ENCODE measurements around the gene ZNF862. TPM values are rescaled to one million over a fixed set of nuclear protein-coding genes. Genes with fewer than 3 reads are reported as not detected.

ZNF862 gene
- total and polyA plus RNA-seq, 9 donors = 11.4 to 29.8 (median 22.7) TPM

- intact Hi-C loops (cut with DNase I) = no loop called here
- no peaks in the 10 kb centered on the region for H3K27me3 ChIP-seq
- peak in 1 of 5 donors; percentile 6 for DNase-seq
- 83 to 90% (median 85%) methylated on average over 9 of the region's 9 CpGs for WGBS, 3 donors
- no peaks in the 10 kb centered on the region for H3K36me3 ChIP-seq
- no peaks in the 10 kb centered on the region for H3K4me1 ChIP-seq (ENCODE audit: insufficient read depth)
- no peak overlapping the region for H3K4me3 ChIP-seq
- no peak overlapping the region for H3K27ac ChIP-seq
- TF ChIP-seq EP300 (IDR thresholded peaks at IDR 0.05) (no peak), CTCF (IDR thresholded peaks at IDR 0.05) (no peak), POLR2A (IDR thresholded peaks at IDR 0.05) (no peak)
- no peaks in the 10 kb centered on the region for H3K9me3 ChIP-seq
Observed at GRCh38 chr7:149846021-149846420, 7.8 kb downstream of the ZNF862 start.

GRCh38 chr7:149846436-149847046 is 8.4 kb downstream of the ZNF862 start:
- TF ChIP-seq EP300 (IDR thresholded peaks at IDR 0.05) = no peak
- no peak for TF ChIP-seq POLR2A (IDR thresholded peaks at IDR 0.05)
- TF ChIP-seq CTCF (IDR thresholded peaks at IDR 0.05) = no peak
- WGBS, 3 donors = 93 to 97% (median 94%) methylated on average over 3 of the region's 3 CpGs
- H3K27ac ChIP-seq = no peak overlapping the region
- H3K36me3 ChIP-seq = no peaks in the 10 kb centered on the region
- intact Hi-C loops (cut with DNase I) = no loop called here
- H3K4me3 ChIP-seq = no peak overlapping the region
- DNase-seq = no peak
- no peaks in the 10 kb centered on the region for H3K9me3 ChIP-seq
- no peaks in the 10 kb centered on the region for H3K4me1 ChIP-seq (ENCODE audit: insufficient read depth)
- H3K27me3 ChIP-seq = no peaks in the 10 kb centered on the region

- Histone ChIP-seq H3K27me3 (no peaks in the 10 kb centered on the region), H3K36me3 (no peaks in the 10 kb centered on the region)
- DNase-seq = no peak
Observed at GRCh38 chr7:149849174-149849573, 11.0 kb downstream of the ZNF862 start.

GRCh38 chr7:149850007-149850594 is 11.9 kb downstream of the ZNF862 start:
- DNase-seq = no peak
- H3K27ac ChIP-seq = no peak overlapping the region

More at GRCh38 chr7:149849174-149849573, 11.0 kb downstream of the ZNF862 start:
- no peaks in the 10 kb centered on the region for H3K9me3 ChIP-seq
- 88 to 94% (median 89%) methylated on average over 6 of the region's 6 CpGs for WGBS, 3 donors
- TF ChIP-seq POLR2A (IDR thresholded peaks at IDR 0.05) (no peak), EP300 (IDR thresholded peaks at IDR 0.05) (no peak), CTCF (IDR thresholded peaks at IDR 0.05) (no peak)
- no peaks in the 10 kb centered on the region for H3K4me1 ChIP-seq (ENCODE audit: insufficient read depth)
- intact Hi-C loops (cut with DNase I) = no loop called here
- no peak overlapping the region for H3K4me3 ChIP-seq
- H3K27ac ChIP-seq = no peak overlapping the region

More at GRCh38 chr7:149850007-149850594, 11.9 kb downstream of the ZNF862 start:
- intact Hi-C loops (cut with DNase I) = no loop called here
- no peak overlapping the region for H3K4me3 ChIP-seq
- 77 to 81% (median 77%) methylated on average over 16 of the region's 16 CpGs for WGBS, 3 donors
- H3K27me3 ChIP-seq = no peaks in the 10 kb centered on the region
- TF ChIP-seq POLR2A (IDR thresholded peaks at IDR 0.05) (no peak), CTCF (IDR thresholded peaks at IDR 0.05) (no peak), EP300 (IDR thresholded peaks at IDR 0.05) (no peak)
- H3K4me1 ChIP-seq (ENCODE audit: insufficient read depth) = peaks cover 3% of the 10 kb centered on the region
- H3K36me3 ChIP-seq = no peaks in the 10 kb centered on the region
- H3K9me3 ChIP-seq = no peaks in the 10 kb centered on the region
